Testis (tissue), 3 donors: ENCODE measurements around the gene ABTB2. TPM values are rescaled to one million over a fixed set of nuclear protein-coding genes. Genes with fewer than 3 reads are reported as not detected.

ENCODE experiments used
- DNase-seq: peaks from one replicate; pipeline ENCODE4 v3.0.0-alpha.2; 2019
- H3K27ac ChIP-seq, 2 donors: fragments of 200-600 bp; sonication (generic); one replicate each; pipeline ENCODE4 v1.5.1; 2019
- H3K27me3 ChIP-seq: fragments of 200-600 bp; sonication (generic); one replicate; pipeline ENCODE4 v1.5.1; 2019
- H3K36me3 ChIP-seq: fragments of 200-600 bp; sonication (generic); one replicate; pipeline ENCODE4 v1.5.1; 2017; ENCODE audit warnings: low read depth; ENCODE audit errors: missing control alignments
- H3K4me1 ChIP-seq: fragments of 200-600 bp; sonication (generic); one replicate; pipeline ENCODE4 v1.5.1; 2019
- H3K4me3 ChIP-seq, 2 donors: fragments of 200-600 bp; sonication (generic); one replicate each; pipeline ENCODE4 v1.5.1; 2017 to 2019
- H3K9me3 ChIP-seq: fragments of 200-600 bp; sonication (generic); one replicate; pipeline ENCODE4 v1.5.1; 2017
- CTCF ChIP-seq, 3 experiments: fragments of 450-650 bp in 2 of 3; fragments of 200-600 bp in 1 of 3; sonication (generic) in 1 of 3; IDR thresholded peaks; one replicate each; pipeline ENCODE4 v1.5.1; 2016 to 2019; ENCODE audit warnings: antibody characterized with exemption in 3 of 3, mild to moderate bottlenecking in 2 of 3, moderate library complexity in 1 of 3
- POLR2A ChIP-seq: fragments of 450-650 bp; IDR thresholded peaks from one replicate; pipeline ENCODE4 v1.6.1; 2017; ENCODE audit warnings: antibody characterized with exemption, mild to moderate bottlenecking, moderate library complexity
- WGBS, 2 donors: methylation state at CpG; one replicate each; pipeline ENCODE4 v1.1.5; 2018; 5-methylcytosine and 5-hydroxymethylcytosine counted together
- intact Hi-C: fragments of 100-400 bp; cut with DNase I; formaldehyde crosslinking; loops from one replicate; pipeline ENCODE4 v1.15.1; 2023; ENCODE audit warnings: low total_unique reads
- polyA plus RNA-seq: library from polyadenylated mRNA; stranded (reverse); fragments of 350-450 nt; fragmentation: Illumina TruSeq; extraction: RNeasy Lipid Tissue Mini Kit (QIAGEN cat#74804); gene quantifications from one replicate; pipeline ENCODE4 v1.2.3, GENCODE V29; 2014; ENCODE audit warnings: low read depth, low replicate concordance; ENCODE audit not compliant: insufficient read depth
- total RNA-seq, 2 donors: library from RNA; depleted of rRNA; stranded (reverse); fragments of >200 nt; gene quantifications; one replicate each; pipeline ENCODE4 v1.2.3, GENCODE V29; 2016

ABTB2 gene
- total and polyA plus RNA-seq, 3 donors from 2014 or later, result 5.8 to 12.1 (median 8.9) TPM

GRCh38 chr11:34256626-34257025 is 101.2 kb downstream of the ABTB2 start:
- H3K27ac ChIP-seq, result no peak overlapping the region
- WGBS, 2 donors, result 65 to 80% methylated on average over 6 of the region's 6 CpGs
- intact Hi-C loops, result no loop called here
- H3K4me1 ChIP-seq, result no peaks in the 10 kb centered on the region
- no peaks in the 10 kb centered on the region for H3K9me3 ChIP-seq
- no peak for DNase-seq
- no peak overlapping the region for H3K4me3 ChIP-seq
- no peaks in the 10 kb centered on the region for H3K36me3 ChIP-seq
- TF ChIP-seq POLR2A (no peak), CTCF (IDR thresholded peaks at IDR 0.05) (no peak)
- H3K27me3 ChIP-seq, result no peaks in the 10 kb centered on the region

- Histone ChIP-seq H3K9me3 (no peaks in the 10 kb centered on the region), H3K27me3 (no peaks in the 10 kb centered on the region), H3K27ac (no peak overlapping the region), H3K4me1 (no peaks in the 10 kb centered on the region), H3K4me3 (no peak overlapping the region), H3K36me3 (no peaks in the 10 kb centered on the region)
- no peak for TF ChIP-seq POLR2A
- TF ChIP-seq CTCF (IDR thresholded peaks at IDR 0.05), result no peak
- DNase-seq, result no peak
- intact Hi-C loops, result no loop called here
- WGBS, 2 donors, result 63 to 77% methylated on average over 6 of the region's 6 CpGs
Observed at GRCh38 chr11:34256150-34256549, 101.7 kb downstream of the ABTB2 start.

GRCh38 chr11:34255101-34255500 is 102.7 kb downstream of the ABTB2 start:
- Histone ChIP-seq H3K4me1 (no peaks in the 10 kb centered on the region), H3K36me3 (no peaks in the 10 kb centered on the region), H3K9me3 (no peaks in the 10 kb centered on the region), H3K27ac (no peak overlapping the region), H3K27me3 (no peaks in the 10 kb centered on the region), H3K4me3 (no peak overlapping the region)
- intact Hi-C loops, result no loop called here
- TF ChIP-seq CTCF (IDR thresholded peaks at IDR 0.05) (no peak), POLR2A (no peak)
- DNase-seq, result no peak
- 96 to 100% methylated on average over 2 of the region's 2 CpGs for whole genome bisulfite sequencing, 2 donors

GRCh38 chr11:34254011-34254410 is 103.8 kb downstream of the ABTB2 start:
- 81 to 84% methylated on average over 4 of the region's 4 CpGs for WGBS, 2 donors
- Histone ChIP-seq H3K27ac (no peak overlapping the region), H3K4me1 (no peaks in the 10 kb centered on the region), H3K27me3 (no peaks in the 10 kb centered on the region), H3K9me3 (no peaks in the 10 kb centered on the region), H3K36me3 (no peaks in the 10 kb centered on the region), H3K4me3 (no peak overlapping the region)
- DNase-seq, result no peak
- intact Hi-C loops, result no loop called here
- no peak for TF ChIP-seq POLR2A
- TF ChIP-seq CTCF (IDR thresholded peaks at IDR 0.05), result no peak

GRCh38 chr11:34252651-34253050 is 105.2 kb downstream of the ABTB2 start:
- intact Hi-C loops, result no loop called here
- H3K36me3 ChIP-seq, result no peaks in the 10 kb centered on the region
- TF ChIP-seq CTCF (IDR thresholded peaks at IDR 0.05) (no peak), POLR2A (no peak)
- H3K27me3 ChIP-seq, result no peaks in the 10 kb centered on the region
- DNase-seq, result no peak
- no peaks in the 10 kb centered on the region for H3K4me1 ChIP-seq
- 88 to 91% methylated on average over 1 to 3 of the region's 3 CpGs for WGBS, 2 donors
- no peak overlapping the region for H3K27ac ChIP-seq
- H3K9me3 ChIP-seq, result no peaks in the 10 kb centered on the region
- no peak overlapping the region for H3K4me3 ChIP-seq
